ENCODE results near the gene UACA. TPM values are rescaled to one million over a fixed set of nuclear protein-coding genes. Genes with fewer than 3 reads are reported as not detected.

UACA gene
- polyA plus RNA-seq, 1 of the 3 experiments (the other 2 are of a cell fraction) = 35.9 TPM

DNA sequence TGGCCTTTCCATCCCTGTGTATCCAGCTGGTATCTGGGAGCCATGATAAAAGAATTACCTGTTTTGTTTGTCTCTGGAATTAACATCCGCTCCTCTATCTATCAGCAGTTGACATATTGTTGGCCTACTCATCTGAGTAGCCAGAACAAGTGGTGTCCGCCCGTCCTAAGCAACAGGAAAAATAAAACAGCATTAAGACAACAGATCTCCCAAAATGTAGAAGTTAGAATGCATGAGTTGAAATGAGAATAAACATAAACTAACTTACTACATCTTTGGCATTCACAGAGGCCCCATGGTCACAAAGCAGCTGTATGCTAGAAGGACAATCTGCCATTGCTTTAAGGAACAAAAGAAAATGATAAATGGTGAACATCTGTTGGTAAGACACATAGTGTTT is 75.9 kb downstream of the UACA start:
- peaks cover 24 to 89% of the 10 kb centered on the region in 2 experiments for H3K36me3 ChIP-seq (replicated peaks in 1 of 2; ENCODE audit: control insufficient read depth in 1 of 2, insufficient read depth in 2 of 2, low read length in 1 of 2)

More for the DNA sequence above, 75.9 kb downstream of the UACA start:
- Histone ChIP-seq H3F3A (replicated peaks; ENCODE audit: insufficient read depth) (peaks cover 30% of the 10 kb centered on the region), H2AFZ (ENCODE audit: low read depth) (no peak overlapping the region), H4K20me1 (ENCODE audit: insufficient read depth) (no peaks in the 10 kb centered on the region; the same call in 1 of the 2 replicates), H3K9me2 (no peaks in the 10 kb centered on the region), H3K27me3 (ENCODE audit: insufficient read depth) (no peaks in the 10 kb centered on the region), H3K4me2 (no peak overlapping the region), H3K9ac (no peak overlapping the region), H3K79me2 (ENCODE audit: insufficient read depth) (peaks cover 86% of the 10 kb centered on the region), H3K4me1 (ENCODE audit: control insufficient read depth in 1 of 2, insufficient read depth in 2 of 2, low read depth in 1 of 2, low read length in 1 of 2) (peaks cover 5 to 23% of the 10 kb centered on the region in 2 experiments; a peak in 3 of 4 replicates), H3K27ac (ENCODE audit: low read depth in 2 of 2, low read length in 1 of 2) (no peak overlapping the region; a peak in 1 of 4 replicates), H3K4me3 (ENCODE audit: low read depth in 2 of 2, low read length in 1 of 2) (no peak overlapping the region), H3K9me3 (no peaks in the 10 kb centered on the region)
- 94% methylated on average over 3 of the region's 3 CpGs for WGBS (ENCODE audit: low lambda C conversion rate)
- CTCF ChIA-PET = interaction anchor here (1.1 to 1.9 kb wide), 3 partner anchors 16 to 99 kb away, joined by 3 to 7 read pairs (median 5); no protein-coding TSS in a partner anchor
- TF ChIP-seq JUND (IDR thresholded peaks at IDR 0.05) (no peak), RAD21 (IDR thresholded peaks at IDR 0.05; ENCODE audit: low read length) (no peak), FOSL2 (IDR thresholded peaks at IDR 0.05; ENCODE audit: borderline replicate concordance, low read depth) (no peak), RXRA (IDR thresholded peaks at IDR 0.05; ENCODE audit: borderline replicate concordance, low read depth) (no peak), TEAD4 (IDR thresholded peaks at IDR 0.05; ENCODE audit: borderline replicate concordance, insufficient read depth) (no peak), NRF1 (IDR thresholded peaks at IDR 0.05; ENCODE audit: low read depth, low read length) (no peak), ELF1 (IDR thresholded peaks at IDR 0.05) (no peak), FOXJ3 (CRISPR knock-in tag; IDR thresholded peaks at IDR 0.05) (no peak), GATA2 (CRISPR knock-in tag; IDR thresholded peaks at IDR 0.05) (no peak), EP300 (IDR thresholded peaks at IDR 0.05; ENCODE audit: borderline replicate concordance in 1 of 2, low read depth in 1 of 2, low read length in 1 of 2) (no peak), CHD2 (IDR thresholded peaks at IDR 0.05; ENCODE audit: low read length, partially characterized antibody) (no peak), USF2 (IDR thresholded peaks at IDR 0.05; ENCODE audit: borderline replicate concordance, low read depth, low read length) (no peak), IRF3 (IDR thresholded peaks at IDR 0.05; ENCODE audit: low read depth, low read length) (no peak), FOXM1 (IDR thresholded peaks at IDR 0.05; ENCODE audit: low read depth) (no peak), EZH2phosphoT487 (IDR thresholded peaks at IDR 0.05; ENCODE audit: borderline replicate concordance, low read depth) (no peak), RFX5 (IDR thresholded peaks at IDR 0.05; ENCODE audit: low read length) (no peak), SIN3A (IDR thresholded peaks at IDR 0.05; ENCODE audit: borderline replicate concordance, low read depth, low read length) (no peak), TCF12 (IDR thresholded peaks at IDR 0.05) (no peak)
- TF ChIP-seq, protein P1, sequence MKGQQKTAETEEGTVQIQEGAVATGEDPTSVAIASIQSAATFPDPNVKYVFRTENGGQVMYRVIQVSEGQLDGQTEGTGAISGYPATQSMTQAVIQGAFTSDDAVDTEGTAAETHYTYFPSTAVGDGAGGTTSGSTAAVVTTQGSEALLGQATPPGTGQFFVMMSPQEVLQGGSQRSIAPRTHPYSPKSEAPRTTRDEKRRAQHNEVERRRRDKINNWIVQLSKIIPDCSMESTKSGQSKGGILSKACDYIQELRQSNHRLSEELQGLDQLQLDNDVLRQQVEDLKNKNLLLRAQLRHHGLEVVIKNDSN (IDR thresholded peaks at IDR 0.05; ENCODE audit: borderline replicate concordance, low read depth) = no peak
- TF ChIP-seq, protein P2, sequence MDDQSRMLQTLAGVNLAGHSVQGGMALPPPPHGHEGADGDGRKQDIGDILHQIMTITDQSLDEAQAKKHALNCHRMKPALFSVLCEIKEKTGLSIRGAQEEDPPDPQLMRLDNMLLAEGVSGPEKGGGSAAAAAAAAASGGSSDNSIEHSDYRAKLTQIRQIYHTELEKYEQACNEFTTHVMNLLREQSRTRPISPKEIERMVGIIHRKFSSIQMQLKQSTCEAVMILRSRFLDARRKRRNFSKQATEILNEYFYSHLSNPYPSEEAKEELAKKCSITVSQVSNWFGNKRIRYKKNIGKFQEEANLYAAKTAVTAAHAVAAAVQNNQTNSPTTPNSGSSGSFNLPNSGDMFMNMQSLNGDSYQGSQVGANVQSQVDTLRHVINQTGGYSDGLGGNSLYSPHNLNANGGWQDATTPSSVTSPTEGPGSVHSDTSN (IDR thresholded peaks at IDR 0.05) = no peak
- DNase-seq = no peak
- POLR2A ChIA-PET = no interaction called here

All from SK-N-SH (cell line).